Stimulated activated CD8-positive, alpha-beta memory T cell treated with anti-CD3 and anti-CD28 coated beads, Interleukin-7, amount 100 ng/mL, for 1 hour (primary cell): ENCODE results near the gene FHIP1A.

Source experiments
- DNase-seq, 2 donors: peaks; one replicate each; pipeline ENCODE4 v3.0.0-alpha.2; 2020; ENCODE audit warnings: low read depth in 2 of 2

Gene FHIP1A

DNA sequence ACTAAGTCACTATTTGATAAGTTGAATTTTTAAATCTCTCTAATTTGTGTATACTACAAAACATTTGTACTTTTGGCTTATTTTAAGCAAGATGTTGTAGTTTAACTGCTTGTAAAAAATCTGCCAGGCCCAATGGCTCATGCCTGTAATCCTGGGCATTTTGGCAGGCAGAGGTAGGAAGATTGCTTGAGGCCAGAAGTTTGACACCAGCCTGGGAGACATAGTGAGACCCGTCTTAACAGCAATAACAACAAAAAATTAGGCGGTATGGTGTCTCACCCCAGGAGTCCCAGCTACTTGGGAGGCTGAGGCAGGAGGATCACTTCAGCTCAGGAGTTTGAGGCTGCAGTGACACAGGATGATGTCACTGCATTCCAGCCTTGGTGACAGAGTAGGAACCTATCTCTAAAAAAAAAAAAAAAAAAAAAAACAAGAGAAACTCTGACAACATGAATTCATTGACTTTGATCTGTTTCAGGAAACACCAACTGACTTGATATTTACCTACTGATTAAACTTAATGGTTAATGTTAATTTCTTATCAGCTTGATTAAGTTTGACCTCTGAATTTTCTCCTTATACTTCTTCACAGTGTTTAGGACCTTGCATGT, 8.9 kb downstream of the FHIP1A start:
- no peak for DNase-seq

DNA sequence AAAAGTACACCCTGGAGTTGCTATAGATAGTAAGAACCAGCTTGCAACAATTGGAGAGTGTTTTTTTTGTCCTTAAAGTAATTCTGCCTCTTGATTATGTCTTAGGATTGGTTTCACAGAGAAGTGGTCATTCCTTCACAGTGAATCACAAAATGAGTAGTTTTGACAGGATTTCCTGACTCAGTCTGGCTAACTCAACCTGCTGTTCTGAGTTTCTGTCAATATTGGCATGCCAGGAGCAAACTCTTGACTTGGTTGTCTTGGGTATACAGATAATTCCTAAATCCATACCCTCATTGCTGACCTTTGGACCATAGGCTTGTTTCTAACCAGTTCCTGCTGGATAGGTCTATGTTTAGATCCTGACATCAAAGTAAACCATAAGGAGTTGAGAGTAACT, 9.4 kb downstream of the FHIP1A start:
- DNase-seq = no peak

DNA sequence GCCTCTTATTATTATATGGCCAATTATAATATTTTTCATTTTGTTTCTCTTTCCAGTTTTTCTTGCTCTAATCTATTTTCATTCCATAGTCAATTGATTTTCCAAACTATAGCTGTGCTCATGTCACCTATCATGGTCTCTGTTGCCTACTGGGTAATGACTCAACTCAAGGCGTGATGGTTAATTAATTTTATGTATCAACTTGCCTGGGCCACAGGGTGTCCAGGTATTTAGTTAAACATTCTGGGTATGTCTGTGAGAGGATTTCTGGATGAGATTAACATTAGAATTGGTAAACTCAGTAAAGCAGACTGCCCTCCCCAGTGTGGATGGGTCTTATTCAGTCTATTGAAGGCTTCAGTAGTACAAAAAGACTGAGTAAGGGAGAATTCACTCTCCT, 9.9 kb downstream of the FHIP1A start:
- no peak for DNase-seq

DNA sequence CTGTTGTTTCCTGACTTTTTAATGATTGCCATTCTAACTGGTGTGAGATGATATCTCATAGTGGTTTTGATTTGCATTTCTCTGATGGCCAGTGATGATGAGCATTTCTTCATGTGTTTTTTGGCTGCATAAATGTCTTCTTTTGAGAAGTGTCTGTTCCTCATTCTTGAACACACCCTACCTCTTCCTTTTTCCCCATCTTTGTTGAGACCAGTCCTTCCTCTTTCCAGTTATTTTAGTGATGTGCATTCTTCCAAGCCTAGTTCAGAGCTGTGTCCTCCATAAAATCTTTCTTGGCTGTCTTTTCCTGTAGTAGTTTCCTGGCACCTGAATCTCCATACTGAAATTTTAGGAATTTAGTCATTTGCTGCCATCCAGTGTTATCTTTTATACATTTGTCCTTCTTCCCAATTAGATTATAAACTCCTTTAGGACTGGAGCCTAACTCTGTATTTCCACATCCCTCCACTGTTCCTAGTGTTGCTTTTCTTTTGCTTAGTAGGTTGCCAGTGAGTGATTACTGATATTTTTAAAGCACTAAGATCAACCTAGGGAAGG, 11.4 kb downstream of the FHIP1A start:
- DNase-seq = no peak

DNA sequence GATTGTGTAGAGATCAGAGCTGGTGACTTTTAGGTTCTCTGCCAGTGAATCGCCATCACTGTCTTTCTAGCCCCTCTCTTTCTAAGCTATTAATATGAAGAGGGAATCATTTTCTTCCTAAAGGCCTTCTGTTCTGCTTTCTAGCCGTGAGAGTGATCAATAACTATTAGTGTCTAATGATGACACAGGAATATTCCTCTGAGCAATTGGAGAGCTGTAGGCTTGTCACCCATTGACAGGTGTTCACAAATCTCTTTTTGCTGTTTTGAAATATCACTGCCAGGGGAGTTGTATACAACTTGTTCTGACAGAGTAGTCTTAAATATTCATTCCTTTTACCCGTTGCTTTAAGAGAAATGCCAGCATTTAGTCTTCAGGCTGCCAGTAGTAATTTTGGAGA, 13.9 kb downstream of the FHIP1A start:
- DNase-seq = no peak

DNA sequence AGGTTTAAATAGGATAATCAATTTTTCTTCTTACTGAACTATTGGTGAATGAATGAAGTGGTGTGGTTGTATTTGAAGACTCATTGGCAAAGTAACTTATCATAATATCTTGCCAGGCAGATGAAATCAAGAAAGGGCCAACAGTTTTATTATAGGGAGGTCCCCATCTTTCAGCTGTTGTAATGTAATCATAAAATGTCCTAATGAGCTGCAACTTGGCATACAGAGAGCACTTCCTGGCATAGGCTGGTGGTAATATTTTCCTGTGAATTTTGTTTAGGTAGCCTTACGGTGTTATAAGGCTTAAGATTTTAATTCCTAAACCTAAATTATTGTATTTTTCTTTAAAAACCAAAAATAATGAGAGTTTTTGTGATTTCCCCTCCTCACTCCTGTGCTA, 17.5 kb downstream of the FHIP1A start:
- no peak for DNase-seq

DNA sequence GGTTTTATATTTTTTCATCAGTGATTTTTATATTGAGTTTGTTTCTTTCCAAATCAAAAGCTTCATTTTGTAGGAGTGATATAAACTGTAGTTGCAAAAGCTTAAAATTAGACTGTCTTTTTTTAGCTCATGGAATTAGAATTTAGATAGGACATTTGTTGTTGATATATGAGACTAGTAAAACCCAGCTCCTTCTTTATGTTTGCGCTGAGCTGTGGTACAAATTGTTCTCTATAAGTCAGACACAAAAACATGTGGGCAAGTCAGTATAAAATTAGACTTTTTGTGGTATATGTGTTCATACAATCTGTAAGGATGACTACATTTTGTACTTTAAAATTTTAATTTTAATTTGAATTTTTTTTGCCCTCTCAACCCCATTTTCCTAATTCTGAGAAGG, 18.3 kb downstream of the FHIP1A start:
- DNase-seq = no peak

DNA sequence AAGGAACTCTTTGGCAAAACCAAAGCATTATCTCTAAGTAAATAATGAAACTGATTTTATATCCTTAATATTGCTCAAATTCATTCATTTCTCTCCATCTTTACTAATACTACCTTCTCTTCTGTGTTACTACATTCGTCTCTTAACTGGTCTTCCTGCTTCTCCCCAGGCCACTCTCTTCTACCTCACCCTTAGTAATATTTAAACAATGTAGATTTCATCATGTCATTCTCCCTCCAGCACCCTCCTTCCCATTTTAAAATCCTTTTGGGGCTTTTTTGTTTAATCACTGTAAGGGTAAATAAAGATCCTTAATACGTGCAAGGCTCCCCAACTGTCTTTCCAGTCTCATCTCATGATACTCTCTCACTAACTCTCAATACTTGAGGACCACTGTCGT, 19.4 kb downstream of the FHIP1A start:
- DNase-seq = no peak

DNA sequence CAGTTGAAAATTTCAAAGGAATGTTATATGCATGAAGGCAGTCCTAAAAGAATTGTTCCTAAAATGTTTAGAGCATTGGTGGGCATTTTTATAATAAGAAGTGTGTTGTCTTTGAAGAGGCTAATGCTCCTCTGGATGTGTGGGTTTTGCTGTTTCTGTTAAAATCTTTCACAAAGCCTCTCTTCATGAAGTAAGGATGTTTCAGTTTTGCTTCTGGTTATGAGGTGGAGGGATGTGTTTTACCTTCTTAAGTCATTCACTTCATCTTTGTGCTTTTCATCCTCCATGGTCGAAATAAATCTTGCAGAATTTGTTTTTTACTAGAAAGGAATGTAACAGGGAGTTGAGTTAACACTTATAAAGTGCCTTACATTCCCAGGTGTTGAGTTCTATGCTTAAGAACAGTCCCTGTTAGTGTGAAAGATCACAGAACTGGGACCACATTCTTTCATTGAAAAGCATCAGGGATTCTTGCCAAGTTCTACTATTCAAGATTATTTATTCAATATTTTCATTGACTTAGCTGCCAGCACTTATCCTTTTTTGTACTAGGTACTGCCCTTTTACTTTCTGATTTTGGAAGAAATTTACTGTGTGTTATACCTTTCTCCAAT, 21.1 kb downstream of the FHIP1A start:
- no peak for DNase-seq

DNA sequence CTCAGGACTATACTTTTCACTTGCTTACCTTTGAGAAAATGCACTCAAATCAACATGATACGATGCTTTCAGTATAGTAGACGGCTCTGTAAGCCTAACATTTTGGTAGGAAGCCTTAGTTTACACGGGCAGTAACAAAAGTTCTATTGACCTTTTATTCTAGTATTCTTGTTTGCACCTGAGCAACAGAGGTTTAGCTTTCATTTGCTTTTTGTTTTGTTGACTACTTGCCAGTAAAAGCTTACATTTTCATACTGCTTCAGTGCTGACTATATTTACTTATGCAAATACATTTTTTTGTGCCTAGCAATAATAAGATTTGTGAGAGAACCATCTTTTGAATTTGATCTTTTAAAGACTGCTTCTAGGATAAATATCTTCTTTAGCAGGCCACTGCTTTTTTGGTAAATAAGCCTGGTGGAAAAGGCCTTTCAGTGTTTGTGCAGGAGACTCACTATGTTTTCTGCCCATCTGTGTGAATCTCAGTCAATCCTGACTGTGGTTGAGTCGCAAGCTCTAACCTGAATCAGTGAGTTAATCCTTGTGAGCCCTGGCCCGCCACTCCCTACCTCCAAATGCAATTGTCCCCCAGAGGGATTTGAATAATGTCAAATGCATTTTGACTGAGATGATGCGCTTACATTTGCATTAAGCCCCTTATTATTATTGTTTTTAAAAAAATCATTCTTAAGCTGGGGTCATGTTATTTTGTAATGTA, 21.9 kb downstream of the FHIP1A start:
- DNase-seq = no peak

DNA sequence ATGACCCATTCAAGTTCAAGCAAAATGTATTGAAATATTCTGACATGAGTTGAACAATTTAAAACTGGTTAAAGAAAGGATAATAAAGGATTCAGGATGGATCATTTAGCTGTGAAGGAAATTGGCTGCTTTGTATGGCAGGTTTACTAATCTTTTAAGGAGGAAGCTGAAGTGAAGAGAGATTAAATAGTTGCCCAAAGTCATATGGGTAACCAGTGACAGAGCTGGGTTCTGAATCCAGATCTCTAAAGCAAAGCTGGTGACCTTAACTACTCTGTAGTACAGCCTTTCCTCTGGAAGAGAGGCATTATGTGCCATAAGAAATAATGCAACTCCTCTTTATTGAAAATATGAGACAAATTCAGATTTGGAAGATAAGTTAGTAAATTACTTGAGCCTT, 22.8 kb downstream of the FHIP1A start:
- no peak for DNase-seq

DNA sequence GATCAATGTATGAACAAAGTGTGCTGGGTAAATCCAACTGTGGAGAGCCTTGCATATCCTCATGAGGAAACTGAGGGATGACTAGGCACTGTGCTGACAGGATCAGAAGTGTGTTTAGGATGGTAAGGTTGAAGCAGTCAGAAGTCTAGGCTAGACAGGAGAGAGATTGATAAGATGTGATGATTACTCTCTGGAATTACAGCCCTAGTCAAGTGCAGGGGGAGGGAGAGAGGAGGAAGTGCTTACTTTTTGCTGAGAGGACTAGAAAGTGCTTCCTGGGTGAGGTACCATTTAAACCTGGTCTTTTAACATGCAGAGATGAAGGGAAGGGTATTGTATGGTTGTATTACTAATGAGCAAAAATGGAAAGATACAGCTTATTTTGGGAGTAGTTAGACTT, 23.7 kb downstream of the FHIP1A start:
- no peak for DNase-seq

DNA sequence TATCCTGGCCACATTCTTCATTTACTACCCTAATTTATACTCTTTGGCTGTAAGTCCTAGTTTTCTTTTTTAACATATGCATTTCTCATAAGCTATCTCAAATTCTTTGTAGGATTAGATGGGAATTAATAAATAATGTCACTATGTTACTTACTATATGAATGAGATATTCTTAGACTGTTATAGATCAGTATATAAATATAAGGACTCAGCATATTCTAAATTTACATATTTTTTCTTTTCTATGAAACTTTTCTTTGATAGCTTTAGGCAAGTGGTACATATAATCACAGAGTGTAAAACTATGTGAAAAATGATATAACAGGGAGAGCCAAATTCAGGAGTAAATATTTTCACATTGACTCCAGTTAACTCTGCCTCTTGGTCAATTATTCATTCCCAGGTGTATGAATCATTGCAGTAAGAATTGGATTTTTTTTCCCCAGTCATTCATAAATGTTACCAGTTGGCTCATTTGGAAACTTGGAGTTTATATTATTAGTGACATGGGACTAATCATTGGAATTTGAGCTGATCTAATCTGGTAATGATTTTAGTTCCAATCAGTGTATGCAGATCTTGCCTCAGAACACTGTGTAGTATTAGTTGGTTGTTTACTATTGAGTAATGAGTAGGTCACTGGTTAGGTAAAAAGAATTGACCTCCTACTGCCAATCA, 25.3 kb downstream of the FHIP1A start:
- no peak for DNase-seq

DNA sequence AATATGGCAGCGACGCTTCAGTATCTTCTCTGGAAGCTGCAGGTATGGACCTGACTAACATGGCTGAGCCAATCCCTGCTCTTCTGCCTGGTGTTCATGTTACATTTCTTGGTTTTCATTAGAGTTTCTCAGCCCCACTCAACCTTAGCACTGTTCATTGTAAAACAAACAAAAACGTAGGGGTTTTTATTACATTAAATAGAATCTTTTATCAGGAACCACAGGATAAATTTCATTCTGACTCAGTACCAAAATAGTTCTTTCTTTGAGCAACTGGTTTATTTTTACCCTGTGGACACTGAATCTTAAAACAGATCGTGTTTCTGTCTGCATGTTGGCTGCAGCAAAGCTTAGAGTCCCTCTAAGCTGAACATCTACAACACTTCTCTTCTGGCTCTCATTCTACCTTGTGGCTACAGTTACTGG, 27.1 kb downstream of the FHIP1A start:
- no peak for DNase-seq

DNA sequence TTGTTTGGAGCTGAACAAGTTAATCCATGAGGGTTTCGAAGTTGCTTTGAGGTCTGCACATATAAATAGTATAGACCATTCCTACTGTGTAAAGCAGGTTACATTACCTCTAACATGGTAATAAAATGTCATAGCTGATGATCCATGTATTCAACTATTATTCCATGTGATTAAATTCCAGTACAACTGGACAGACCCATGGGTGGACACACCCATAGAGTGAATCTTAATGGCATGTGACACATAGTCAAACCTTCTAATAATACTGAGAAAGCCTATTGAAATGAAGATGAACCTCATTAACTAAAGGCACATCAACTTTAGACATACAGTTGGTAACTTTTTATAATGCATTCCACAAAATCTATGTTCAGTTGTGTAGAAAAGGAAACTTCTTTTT, 28.5 kb downstream of the FHIP1A start:
- DNase-seq = no peak

DNA sequence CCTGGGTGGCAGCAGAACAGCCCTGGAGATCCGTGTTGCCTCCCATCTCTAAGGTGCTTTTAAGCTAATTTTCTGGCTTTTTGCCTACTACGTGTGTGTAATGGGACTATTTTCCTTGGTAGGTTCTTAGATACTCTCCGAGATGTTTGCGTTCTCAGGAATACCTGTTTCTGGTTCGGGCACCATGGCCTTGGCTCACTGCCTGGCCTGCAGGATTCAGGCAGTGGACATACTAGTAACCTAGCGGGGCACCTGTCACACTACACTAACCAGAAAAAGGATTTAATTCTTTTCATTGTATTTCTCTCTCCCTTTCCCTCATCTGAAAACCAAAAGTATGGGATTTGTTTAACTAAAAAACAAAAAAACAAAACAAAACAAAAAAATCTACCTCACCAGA, 29.2 kb downstream of the FHIP1A start:
- no peak for DNase-seq

DNA sequence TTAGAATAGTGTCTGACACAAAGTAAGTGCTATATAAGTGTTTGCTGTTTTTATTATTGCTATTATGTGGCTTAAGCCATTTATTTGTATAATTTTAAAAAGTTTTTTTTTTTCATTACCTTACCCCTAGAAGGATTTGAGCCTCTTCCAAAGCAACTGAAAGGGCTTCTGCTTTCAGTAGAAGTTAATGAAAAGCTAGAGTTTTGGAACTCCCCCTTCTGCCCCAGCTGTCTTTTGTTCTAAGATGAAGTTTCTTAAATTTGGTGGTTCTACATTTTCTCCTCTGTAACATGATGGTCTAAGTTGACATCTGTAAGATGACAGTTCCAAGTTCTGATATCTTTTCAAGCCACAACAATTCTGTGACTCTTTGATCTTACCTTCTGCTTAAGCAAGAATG, 30.3 kb downstream of the FHIP1A start:
- DNase-seq = no peak

DNA sequence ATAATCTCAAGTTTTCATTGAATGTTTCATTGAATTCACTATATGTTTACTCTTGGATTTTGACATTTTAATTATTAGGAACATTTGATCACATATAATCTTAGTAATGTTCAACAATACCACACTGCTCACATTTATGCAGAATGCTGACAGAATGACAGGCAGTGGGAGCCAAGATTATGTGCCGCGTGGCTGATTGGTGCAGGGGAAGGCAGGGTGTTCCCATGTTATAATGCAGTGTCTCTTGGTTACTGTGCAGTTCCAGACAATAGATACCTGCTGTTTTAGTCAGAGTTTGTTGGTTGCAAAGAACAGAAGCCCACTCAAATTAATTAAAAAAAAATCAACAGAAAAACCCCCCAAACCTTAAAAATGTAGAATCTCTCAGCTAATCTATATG, 33.0 kb downstream of the FHIP1A start:
- no peak for DNase-seq

DNA sequence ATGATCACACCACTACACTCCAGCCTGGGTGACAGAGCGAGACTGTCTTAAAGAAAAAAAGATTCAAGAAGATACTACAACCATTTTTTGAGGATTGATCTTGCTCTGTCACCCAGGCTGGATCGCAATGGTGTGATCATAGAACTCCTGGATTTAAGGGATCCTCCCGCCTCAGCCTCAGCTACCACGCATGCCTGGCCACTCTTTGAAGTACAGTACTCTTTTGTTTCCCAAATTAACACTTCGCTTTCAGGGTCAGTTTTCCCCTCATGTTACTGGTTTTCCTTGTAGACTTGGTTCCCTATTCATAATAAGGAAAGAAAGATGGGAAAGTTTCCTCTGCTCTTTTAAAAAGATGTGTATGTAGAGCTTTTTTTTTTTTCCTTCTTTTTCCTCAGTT, 34.3 kb downstream of the FHIP1A start:
- no peak for DNase-seq

DNA sequence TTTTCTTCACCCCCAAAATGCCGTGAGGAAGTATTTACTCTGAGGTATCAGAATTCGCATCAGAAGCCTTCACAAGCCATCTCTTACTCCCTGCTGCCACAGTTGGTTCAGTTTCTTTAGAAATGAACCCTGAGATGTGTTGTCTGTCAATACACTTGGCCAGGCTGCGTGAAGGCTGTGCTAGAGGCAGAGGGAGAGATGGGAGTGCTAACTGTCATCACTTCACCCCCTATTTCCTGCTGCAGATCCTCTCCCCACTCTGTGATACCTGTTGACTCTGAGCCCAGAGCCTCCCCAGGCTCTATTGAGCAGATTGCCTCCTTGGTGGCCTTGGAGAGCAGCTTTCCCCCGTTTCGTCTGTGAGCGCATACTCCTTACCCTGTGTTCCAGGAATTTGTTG, 34.8 kb downstream of the FHIP1A start:
- DNase-seq = no peak

DNA sequence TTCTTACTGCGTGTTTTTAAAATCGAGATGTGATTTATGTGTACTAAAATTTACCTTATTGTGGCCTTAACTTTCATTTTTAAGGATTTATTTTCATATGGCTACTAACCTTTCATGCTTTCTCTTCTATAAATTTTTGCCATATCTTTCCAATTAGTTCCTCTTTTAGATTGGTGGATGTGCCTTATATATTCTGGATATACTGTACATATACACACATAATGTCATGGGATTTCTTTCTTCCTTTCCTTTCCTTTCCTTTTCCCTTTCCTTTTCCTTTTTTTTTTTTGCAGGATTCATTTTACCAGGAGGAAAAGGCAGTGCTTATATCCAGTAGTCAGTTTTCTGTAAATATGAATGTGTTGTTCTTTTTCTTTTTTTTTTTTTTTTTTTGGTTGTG, 37.2 kb downstream of the FHIP1A start:
- no peak for DNase-seq

DNA sequence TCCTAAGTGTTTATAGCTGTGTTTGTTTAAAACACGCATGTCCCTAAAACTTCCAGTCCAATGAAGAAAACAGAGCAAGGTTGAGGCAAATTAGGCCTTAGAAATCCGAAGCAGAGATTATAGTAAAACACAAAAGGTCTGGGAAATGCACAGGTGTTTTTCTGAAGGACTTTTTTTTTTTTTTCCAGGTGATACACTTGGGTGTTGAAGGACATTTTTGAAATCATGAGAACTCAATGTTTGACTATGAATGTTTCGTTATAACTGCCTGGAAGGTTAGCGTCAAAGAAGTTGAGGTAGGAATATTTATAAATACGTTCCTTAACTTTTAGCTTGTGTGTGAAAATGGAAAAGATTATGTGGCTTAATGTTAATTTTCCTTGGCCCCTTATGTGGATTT, 45.5 kb downstream of the FHIP1A start:
- DNase-seq = no peak

DNA sequence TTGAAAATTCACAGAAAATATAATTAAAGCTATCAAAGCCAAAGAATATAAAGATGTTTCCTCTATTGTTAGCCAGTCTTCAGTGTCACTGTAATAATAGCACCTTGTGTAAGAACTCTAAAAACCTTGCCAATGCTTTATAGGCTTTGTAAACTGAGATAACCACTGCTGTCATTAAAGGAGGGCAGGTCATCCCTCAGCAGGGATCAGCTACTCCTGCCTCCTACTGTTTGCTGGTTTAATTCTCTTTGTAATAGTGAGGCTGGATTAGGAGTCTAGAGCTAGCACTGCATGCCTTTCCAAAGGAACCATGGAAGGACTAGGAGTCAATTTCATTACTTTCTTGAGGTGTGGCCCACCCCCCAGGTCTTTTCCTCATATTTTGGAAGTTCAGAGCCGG, 46.2 kb downstream of the FHIP1A start:
- no peak for DNase-seq
